Measurements from ENCODE around the gene COPS6. TPM values are rescaled to one million over a fixed set of nuclear protein-coding genes. Genes with fewer than 3 reads are reported as not detected.

Gene COPS6
- total and polyA plus RNA-seq, 7 experiments from 2014 or later: 65.7 to 122 (median 89.1) TPM

GRCh38 chr7:100064162-100064561, 24.6 kb upstream of the COPS6 start:
- H3K4me1 Mint-ChIP-seq: peaks cover 0 to 5% (median 0%) of the 10 kb centered on the region in 7 donors
- ChIA-PET CTCF (interaction anchor here (0.6 to 1.4 kb wide), 3 partner anchors 10 to 132 kb away, joined by 3 to 7 read pairs (median 4); no protein-coding TSS in a partner anchor), POLR2A (no interaction called here)
- H3K9me3 Mint-ChIP-seq: peaks cover 0 to 7% (median 0%) of the 10 kb centered on the region in 11 donors
- H3K4me1 ChIP-seq (ENCODE audit: control insufficient read depth in 2 of 2, insufficient read depth in 2 of 2, low read length in 2 of 2): no peaks in the 10 kb centered on the region
- peaks cover 0 to 28% (median 0%) of the 10 kb centered on the region in 3 experiments for H3K36me3 ChIP-seq (ENCODE audit: control insufficient read depth in 2 of 3, insufficient read depth in 3 of 3, low read length in 3 of 3)
- intact Hi-C loops (cut with micrococcal nuclease): no loop called here
- H3K27ac Mint-ChIP-seq: no peak overlapping the region
- H3K4me3 Mint-ChIP-seq: no peak overlapping the region
- no peak overlapping the region for H3K27ac ChIP-seq (ENCODE audit: low read depth, low read length)
- ATAC-seq (no peak), DNase-seq (no peak)
- H3K27me3 Mint-ChIP-seq: no peaks in the 10 kb centered on the region
- H3K27me3 ChIP-seq (ENCODE audit: control insufficient read depth in 2 of 2, insufficient read depth in 2 of 2, low read length in 2 of 2): no peaks in the 10 kb centered on the region
- H3K4me3 ChIP-seq (ENCODE audit: low read length): no peak overlapping the region
- peaks cover 0 to 43% (median 21%) of the 10 kb centered on the region in 5 donors for H3K36me3 Mint-ChIP-seq
- no peaks in the 10 kb centered on the region for H3K9me3 ChIP-seq (ENCODE audit: control insufficient read depth in 2 of 3, low read length in 3 of 3)

GRCh38 chr7:100065452-100066186, 23.1 kb upstream of the COPS6 start:
- Mint-ChIP-seq H3K27ac (peak overlapping the region in 1 of 9 donors; percentile 48), H3K4me3 (no peak overlapping the region), H3K9me3 (peaks cover 0 to 19% (median 6%) of the 10 kb centered on the region in 11 donors), H3K4me1 (peaks cover 0 to 2% (median 0%) of the 10 kb centered on the region in 7 donors), H3K27me3 (no peaks in the 10 kb centered on the region), H3K36me3 (peaks cover 2 to 50% (median 30%) of the 10 kb centered on the region in 5 donors)
- ATAC-seq: no peak
- Histone ChIP-seq H3K4me3 (ENCODE audit: low read length) (no peak overlapping the region), H3K9me3 (ENCODE audit: control insufficient read depth in 2 of 3, low read length in 3 of 3) (peaks cover 0 to 11% (median 3%) of the 10 kb centered on the region in 3 experiments), H3K27me3 (ENCODE audit: control insufficient read depth in 2 of 2, insufficient read depth in 2 of 2, low read length in 2 of 2) (no peaks in the 10 kb centered on the region), H3K27ac (ENCODE audit: low read depth, low read length) (no peak overlapping the region), H3K4me1 (ENCODE audit: control insufficient read depth in 2 of 2, insufficient read depth in 2 of 2, low read length in 2 of 2) (no peaks in the 10 kb centered on the region), H3K36me3 (ENCODE audit: control insufficient read depth in 2 of 3, insufficient read depth in 3 of 3, low read length in 3 of 3) (peaks cover 4 to 36% (median 6%) of the 10 kb centered on the region in 3 experiments)
- intact Hi-C loops (cut with micrococcal nuclease): no loop called here
- no peak for DNase-seq
- CTCF ChIA-PET: no interaction called here
- POLR2A ChIA-PET: no interaction called here

GRCh38 chr7:100066953-100067352, 21.8 kb upstream of the COPS6 start:
- CTCF ChIA-PET: interaction anchor here (0.6 kb wide), 1 partner anchor 61 kb away, joined by 4 read pairs; no protein-coding TSS in a partner anchor

GRCh38 chr7:100069991-100070390, 18.8 kb upstream of the COPS6 start:
- DNase-seq (no peak), ATAC-seq (no peak)
- Histone ChIP-seq H3K27ac (ENCODE audit: low read depth, low read length) (no peak overlapping the region), H3K4me1 (ENCODE audit: control insufficient read depth in 2 of 2, insufficient read depth in 2 of 2, low read length in 2 of 2) (no peaks in the 10 kb centered on the region), H3K36me3 (ENCODE audit: control insufficient read depth in 2 of 3, insufficient read depth in 3 of 3, low read length in 3 of 3) (peaks cover 26 to 57% (median 34%) of the 10 kb centered on the region in 3 experiments), H3K9me3 (ENCODE audit: control insufficient read depth in 2 of 3, low read length in 3 of 3) (peaks cover 0 to 37% (median 15%) of the 10 kb centered on the region in 3 experiments), H3K4me3 (ENCODE audit: low read length) (no peak overlapping the region), H3K27me3 (ENCODE audit: control insufficient read depth in 2 of 2, insufficient read depth in 2 of 2, low read length in 2 of 2) (no peaks in the 10 kb centered on the region)
- Mint-ChIP-seq H3K9me3 (peaks cover 7 to 48% (median 26%) of the 10 kb centered on the region in 11 donors), H3K27ac (no peak overlapping the region), H3K27me3 (no peaks in the 10 kb centered on the region), H3K4me3 (no peak overlapping the region), H3K36me3 (peaks cover 25 to 73% (median 64%) of the 10 kb centered on the region in 5 donors), H3K4me1 (no peaks in the 10 kb centered on the region)
- CTCF ChIA-PET: no interaction called here
- intact Hi-C loops (cut with micrococcal nuclease): no loop called here
- POLR2A ChIA-PET: interaction anchor here (0.6 to 1.5 kb wide), 4 partner anchors 11 to 514 kb away, joined by 3 to 6 read pairs (median 4); no protein-coding TSS in a partner anchor

More at GRCh38 chr7:100066953-100067352, 21.8 kb upstream of the COPS6 start:
- intact Hi-C loops (cut with micrococcal nuclease): no loop called here
- Histone ChIP-seq H3K4me3 (ENCODE audit: low read length) (no peak overlapping the region), H3K36me3 (ENCODE audit: control insufficient read depth in 2 of 3, insufficient read depth in 3 of 3, low read length in 3 of 3) (peaks cover 13 to 43% (median 15%) of the 10 kb centered on the region in 3 experiments), H3K9me3 (ENCODE audit: control insufficient read depth in 2 of 3, low read length in 3 of 3) (peaks cover 0 to 24% (median 15%) of the 10 kb centered on the region in 3 experiments), H3K27ac (ENCODE audit: low read depth, low read length) (no peak overlapping the region), H3K4me1 (ENCODE audit: control insufficient read depth in 2 of 2, insufficient read depth in 2 of 2, low read length in 2 of 2) (no peaks in the 10 kb centered on the region), H3K27me3 (ENCODE audit: control insufficient read depth in 2 of 2, insufficient read depth in 2 of 2, low read length in 2 of 2) (no peaks in the 10 kb centered on the region)
- Mint-ChIP-seq H3K27me3 (no peaks in the 10 kb centered on the region), H3K4me3 (no peak overlapping the region), H3K36me3 (peaks cover 14 to 58% (median 44%) of the 10 kb centered on the region in 5 donors), H3K27ac (no peak overlapping the region), H3K9me3 (peaks cover under 1 to 32% (median 18%) of the 10 kb centered on the region in 11 donors), H3K4me1 (no peaks in the 10 kb centered on the region)
- POLR2A ChIA-PET: no interaction called here
- DNase-seq: no peak
- no peak for ATAC-seq

GRCh38 chr7:100071018-100071723, 17.6 kb upstream of the COPS6 start:
- Histone ChIP-seq H3K4me1 (ENCODE audit: control insufficient read depth in 2 of 2, insufficient read depth in 2 of 2, low read length in 2 of 2) (no peaks in the 10 kb centered on the region), H3K36me3 (ENCODE audit: control insufficient read depth in 2 of 3, insufficient read depth in 3 of 3, low read length in 3 of 3) (peaks cover 26 to 69% (median 39%) of the 10 kb centered on the region in 3 experiments), H3K27me3 (ENCODE audit: control insufficient read depth in 2 of 2, insufficient read depth in 2 of 2, low read length in 2 of 2) (no peaks in the 10 kb centered on the region), H3K27ac (ENCODE audit: low read depth, low read length) (no peak overlapping the region), H3K9me3 (ENCODE audit: control insufficient read depth in 2 of 3, low read length in 3 of 3) (peaks cover 0 to 37% (median 15%) of the 10 kb centered on the region in 3 experiments), H3K4me3 (ENCODE audit: low read length) (no peak overlapping the region)
- intact Hi-C loops (cut with micrococcal nuclease): no loop called here
- DNase-seq (no peak), ATAC-seq (no peak)
- peaks cover 0 to 4% (median 0%) of the 10 kb centered on the region in 7 donors for H3K4me1 Mint-ChIP-seq
- ChIA-PET POLR2A (interaction anchor here (1.0 to 1.5 kb wide), 4 partner anchors 10 to 56 kb away, joined by 3 to 6 read pairs (median 4); partner anchors contain the start of gene ZNF3), CTCF (interaction anchor here (0.5 kb wide), 1 partner anchor 45 kb away, joined by 4 read pairs; no protein-coding TSS in a partner anchor)
- peaks cover 7 to 48% (median 26%) of the 10 kb centered on the region in 11 donors for H3K9me3 Mint-ChIP-seq
- H3K27me3 Mint-ChIP-seq: no peaks in the 10 kb centered on the region
- peaks cover 30 to 78% (median 70%) of the 10 kb centered on the region in 5 donors for H3K36me3 Mint-ChIP-seq
- peak overlapping the region in 1 of 9 donors; percentile 49 for H3K27ac Mint-ChIP-seq
- no peak overlapping the region for H3K4me3 Mint-ChIP-seq

- no peaks in the 10 kb centered on the region for H3K27me3 Mint-ChIP-seq
- Histone ChIP-seq H3K27ac (ENCODE audit: low read depth, low read length) (no peak overlapping the region), H3K4me1 (ENCODE audit: control insufficient read depth in 2 of 2, insufficient read depth in 2 of 2, low read length in 2 of 2) (no peaks in the 10 kb centered on the region), H3K9me3 (ENCODE audit: control insufficient read depth in 2 of 3, low read length in 3 of 3) (peaks cover 0 to 37% (median 15%) of the 10 kb centered on the region in 3 experiments), H3K36me3 (ENCODE audit: control insufficient read depth in 2 of 3, insufficient read depth in 3 of 3, low read length in 3 of 3) (peaks cover 30 to 79% (median 39%) of the 10 kb centered on the region in 3 experiments), H3K27me3 (ENCODE audit: control insufficient read depth in 2 of 2, insufficient read depth in 2 of 2, low read length in 2 of 2) (no peaks in the 10 kb centered on the region), H3K4me3 (ENCODE audit: low read length) (no peak overlapping the region)
- DNase-seq (no peak), ATAC-seq (no peak)
- peaks cover 7 to 46% (median 27%) of the 10 kb centered on the region in 11 donors for H3K9me3 Mint-ChIP-seq
- intact Hi-C loops (cut with micrococcal nuclease): no loop called here
- H3K27ac Mint-ChIP-seq: no peak overlapping the region
- CTCF ChIA-PET: no interaction called here
- peaks cover 32 to 83% (median 78%) of the 10 kb centered on the region in 5 donors for H3K36me3 Mint-ChIP-seq
- peaks cover 0 to 5% (median 4%) of the 10 kb centered on the region in 7 donors for H3K4me1 Mint-ChIP-seq
- no peak overlapping the region for H3K4me3 Mint-ChIP-seq
- POLR2A ChIA-PET: interaction anchor here (0.8 to 1.1 kb wide), 2 partner anchors 32 to 58 kb away, joined by 3 to 4 read pairs; no protein-coding TSS in a partner anchor
Measured at GRCh38 chr7:100072462-100072861, 16.3 kb upstream of the COPS6 start.
